SK-N-SH (cell line): ENCODE data around the gene MACROD1. TPM values are rescaled to one million over a fixed set of nuclear protein-coding genes. Genes with fewer than 3 reads are reported as not detected.

Experiments used
- CTCF ChIA-PET: fragments of 300-600, 350-600 bp; formaldehyde crosslinking; extraction: SDS; loops from one replicate; lab custom pipeline; 2021; lab: Yijun Ruan, JAX
- POLR2A ChIA-PET: fragments of 350-600 bp; sonication (Branson Sonifier 250); formaldehyde crosslinking; extraction: SDS; loops from one replicate; lab custom pipeline; 2020; ENCODE audit warnings: antibody characterized with exemption, inconsistent platforms; lab: Yijun Ruan, JAX
- DNase-seq: peaks from one replicate; pipeline ENCODE4 v3.0.0; 2012
- H2AFZ ChIP-seq: fragments of 200-600 bp; sonication (generic); 2 replicates; pipeline ENCODE4 v1.8.1; 2016; ENCODE audit warnings: antibody characterized with exemption, mild to moderate bottlenecking, low read depth
- H3F3A ChIP-seq: fragments of 200-600 bp; sonication (generic); replicated peaks from 2 replicates; pipeline ENCODE3; 2016; ENCODE audit warnings: antibody characterized with exemption, mild to moderate bottlenecking; ENCODE audit not compliant: insufficient read depth
- H3K27ac ChIP-seq, 2 experiments: fragments of 200-500 bp in 1 of 2; fragments of 200-600 bp in 1 of 2; sonication (Bioruptor generic) in 1 of 2; sonication (generic), shearing (Covaris generic) in 1 of 2; 2 replicates each; pipeline versions ENCODE4 v1.5.1 to v1.6.1; 2014 to 2016; ENCODE audit warnings: low read depth in 2 of 2, inconsistent platforms in 1 of 2, low read length in 1 of 2, mild to moderate bottlenecking in 1 of 2, mixed read lengths in 1 of 2
- H3K27me3 ChIP-seq: fragments of 200-600 bp; sonication (generic), shearing (Covaris generic); 2 replicates; pipeline ENCODE4 v1.6.1; 2016; ENCODE audit warnings: mixed run types; ENCODE audit not compliant: insufficient read depth
- H3K36me3 ChIP-seq, 2 experiments: fragments of 200-500 bp in 1 of 2; fragments of 200-600 bp in 1 of 2; sonication (Bioruptor generic) in 1 of 2; sonication (generic) in 1 of 2; replicated peaks in 1 of 2; 2 replicates each; pipeline versions ENCODE3 to v1.5.1; 2014 to 2016; ENCODE audit warnings: low read length in 1 of 2, mild to moderate bottlenecking in 1 of 2; ENCODE audit not compliant: insufficient read depth in 2 of 2, control insufficient read depth in 1 of 2
- H3K4me1 ChIP-seq, 2 experiments: fragments of 200-500 bp in 1 of 2; fragments of 200-600 bp in 1 of 2; sonication (Bioruptor generic) in 1 of 2; sonication (generic), shearing (Covaris generic) in 1 of 2; 2 replicates each; pipeline versions ENCODE4 v1.5.1 to v1.6.1; 2014 to 2016; ENCODE audit warnings: low read depth in 1 of 2, low read length in 1 of 2, mixed run types in 1 of 2; ENCODE audit not compliant: insufficient read depth in 2 of 2, control insufficient read depth in 1 of 2
- H3K4me2 ChIP-seq: fragments of 200-600 bp; sonication (generic), shearing (Covaris generic); 2 replicates; pipeline ENCODE4 v1.6.1; 2017; ENCODE audit warnings: mixed run types
- H3K4me3 ChIP-seq, 2 experiments: fragments of 200-500 bp in 1 of 2; fragments of 200-600 bp in 1 of 2; sonication (Bioruptor generic) in 1 of 2; sonication (generic), shearing (Covaris generic) in 1 of 2; 2 replicates each; pipeline versions ENCODE4 v1.5.1 to v1.8.1; 2014 to 2016; ENCODE audit warnings: low read depth in 2 of 2, inconsistent platforms in 1 of 2, low read length in 1 of 2, mild to moderate bottlenecking in 1 of 2, mixed read lengths in 1 of 2, moderate library complexity in 1 of 2
- H3K79me2 ChIP-seq: fragments of 200-600 bp; sonication (generic); 2 replicates; pipeline ENCODE4 v1.8.1; 2017; ENCODE audit warnings: mild to moderate bottlenecking; ENCODE audit not compliant: insufficient read depth
- H3K9ac ChIP-seq: fragments of 200-600 bp; sonication (generic); 2 replicates; pipeline ENCODE4 v1.6.1; 2017; ENCODE audit warnings: mixed run types
- H3K9me2 ChIP-seq: fragments of 200-600 bp; sonication (generic); 2 replicates; pipeline ENCODE4 v1.6.1; 2017; ENCODE audit warnings: mixed run types
- H3K9me3 ChIP-seq: fragments of 200-600 bp; sonication (generic); 2 replicates; pipeline ENCODE4 v1.6.1; 2017; ENCODE audit warnings: mixed run types, mild to moderate bottlenecking, moderate library complexity
- H4K20me1 ChIP-seq: fragments of 200-600 bp; sonication (generic); 2 replicates; pipeline ENCODE4 v1.6.1; 2017; ENCODE audit warnings: mild to moderate bottlenecking, mixed run types; ENCODE audit not compliant: insufficient read depth
- CTCF ChIP-seq: fragments of 200-600 bp; sonication (generic); IDR thresholded peaks from 2 replicates; pipeline ENCODE4 v1.6.1; 2017; ENCODE audit warnings: antibody characterized with exemption, mild to moderate bottlenecking, moderate library complexity
- EP300 ChIP-seq, 2 experiments: IDR thresholded peaks; 2 replicates each; pipeline versions ENCODE4 v1.4.0 to v1.6.1; 2012; ENCODE audit warnings: borderline replicate concordance in 1 of 2, low read depth in 1 of 2, low read length in 1 of 2
- GABPA ChIP-seq: IDR thresholded peaks from 2 replicates; pipeline ENCODE4 v1.4.0; 2012; ENCODE audit warnings: low read depth, mild to moderate bottlenecking
- MEF2A ChIP-seq: IDR thresholded peaks from 2 replicates; pipeline ENCODE4 v1.4.0; 2012; ENCODE audit warnings: low read depth, borderline replicate concordance
- PBX3 ChIP-seq: IDR thresholded peaks from 2 replicates; pipeline ENCODE4; 2012
- REST ChIP-seq: IDR thresholded peaks from 2 replicates; pipeline ENCODE4 v1.6.1; 2012; ENCODE audit warnings: mild to moderate bottlenecking, low read depth, low read length, moderate library complexity
- TCF12 ChIP-seq: IDR thresholded peaks from 2 replicates; pipeline ENCODE4 v1.4.0; 2012
- USF2 ChIP-seq: fragments of 150-350 bp; IDR thresholded peaks from 2 replicates; pipeline ENCODE4 v1.6.1; 2017; ENCODE audit warnings: antibody characterized with exemption, low read length, low read depth, borderline replicate concordance
- WGBS: methylation state at CpG from one replicate; pipeline ENCODE4 v1.1.6; 2017; ENCODE audit warnings: low lambda C conversion rate; 5-methylcytosine and 5-hydroxymethylcytosine counted together
- polyA plus RNA-seq, 3 experiments: library from polyadenylated mRNA; depleted of rRNA; stranded (reverse); fragments of >200 nt; gene quantifications; 2 replicates each; pipeline ENCODE4 v1.2.3, GENCODE V29; 2012

The MACROD1 gene
- polyA plus RNA-seq, 1 of the 3 experiments (the other 2 are of a cell fraction) = 49.1 TPM

GRCh38 chr11:64015935-64016845, 149.7 kb downstream of the MACROD1 start:
- Histone ChIP-seq H3K27ac (no peak overlapping the region; a peak in 1 of 4 replicates), H3K9me2 (no peaks in the 10 kb centered on the region), H3K9ac (no peak overlapping the region), H2AFZ (no peak overlapping the region), H3K4me3 (no peak overlapping the region), H3K4me2 (no peak overlapping the region), H3K27me3 (no peaks in the 10 kb centered on the region), H4K20me1 (peaks cover 5% of the 10 kb centered on the region; the same call in 1 of the 2 replicates), H3K4me1 (peaks cover 0 to 36% of the 10 kb centered on the region in 2 experiments; a peak in 1 of 4 replicates), H3F3A (no peaks in the 10 kb centered on the region), H3K79me2 (no peaks in the 10 kb centered on the region), H3K9me3 (no peaks in the 10 kb centered on the region), H3K36me3 (no peaks in the 10 kb centered on the region)
- no peak for DNase-seq
- POLR2A ChIA-PET = interaction anchor here (0.8 to 1.1 kb wide), 3 partner anchors 8 to 42 kb away, joined by 4 to 6 read pairs (median 4); no protein-coding TSS in a partner anchor
- TF ChIP-seq REST (no peak), EP300 (IDR thresholded peaks at IDR 0.05; ENCODE audit: borderline replicate concordance in 1 of 2, low read depth in 1 of 2, low read length in 1 of 2) (no peak), TCF12 (no peak), MEF2A (no peak), USF2 (no peak), PBX3 (no peak), GABPA (no peak), CTCF (no peak)
- 92% methylated on average over 22 of the region's 35 CpGs for WGBS
- CTCF ChIA-PET = interaction anchor here (0.8 to 3.0 kb wide), 7 partner anchors 9 to 137 kb away, joined by 3 to 17 read pairs (median 4); partner anchors contain the start of gene COX8A
